HEK293T (cell line): ENCODE data around the gene PARP16.

Source experiments
- CTCF ChIA-PET: fragments of 350-600 bp; formaldehyde crosslinking; extraction: SDS; loops from one replicate; lab custom pipeline; 2021; ENCODE audit warnings: antibody characterized with exemption, inconsistent platforms; lab: Yijun Ruan, JAX
- POLR2A ChIA-PET: fragments of 350-600 bp; formaldehyde crosslinking; extraction: SDS; loops from one replicate; lab custom pipeline; 2020; ENCODE audit warnings: antibody characterized with exemption, inconsistent platforms; lab: Yijun Ruan, JAX
- DNase-seq: peaks from one replicate; pipeline ENCODE4 v3.0.0; 2012; ENCODE audit warnings: mixed read lengths; ENCODE audit errors: extremely low spot score
- ARNT ChIP-seq: fragments of 450-650 bp; IDR thresholded peaks from 2 replicates; pipeline ENCODE4 v1.6.1; 2017; ENCODE audit warnings: mild to moderate bottlenecking
- BHLHE40 ChIP-seq: fragments of 450-650 bp; IDR thresholded peaks from 2 replicates; pipeline ENCODE4 v1.6.1; 2016; ENCODE audit warnings: mild to moderate bottlenecking, moderate library complexity, borderline replicate concordance
- CTBP1 ChIP-seq: fragments of 450-650 bp; IDR thresholded peaks from 2 replicates; pipeline ENCODE4 v1.6.1; 2016; ENCODE audit warnings: borderline replicate concordance
- ELF4 ChIP-seq: fragments of 450-650 bp; IDR thresholded peaks from 2 replicates; pipeline ENCODE4 v1.6.1; 2017; ENCODE audit warnings: antibody characterized with exemption
- FOXA1 ChIP-seq: fragments of 450-650 bp; IDR thresholded peaks from 2 replicates; pipeline ENCODE4 v1.6.1; 2016; ENCODE audit warnings: mild to moderate bottlenecking
- FOXK2 ChIP-seq: fragments of 450-650 bp; IDR thresholded peaks from 2 replicates; pipeline ENCODE4 v1.6.1; 2016; ENCODE audit warnings: mild to moderate bottlenecking
- FOXM1 ChIP-seq: fragments of 450-650 bp; IDR thresholded peaks from 2 replicates; pipeline ENCODE4 v1.6.1; 2017; ENCODE audit warnings: mild to moderate bottlenecking, borderline replicate concordance
- HDGF ChIP-seq: fragments of 450-650 bp; IDR thresholded peaks from 2 replicates; pipeline ENCODE4 v1.6.1; 2017; ENCODE audit warnings: antibody characterized with exemption, borderline replicate concordance
- L3MBTL2 ChIP-seq: fragments of 450-650 bp; conservative IDR thresholded peaks from 2 replicates; pipeline ENCODE4 v1.6.1; 2016; ENCODE audit warnings: mild to moderate bottlenecking
- LEF1 ChIP-seq: fragments of 450-650 bp; IDR thresholded peaks from 2 replicates; pipeline ENCODE4 v1.6.1; 2017; ENCODE audit warnings: mild to moderate bottlenecking, borderline replicate concordance
- NFRKB ChIP-seq: fragments of 450-650 bp; IDR thresholded peaks from 2 replicates; pipeline ENCODE4 v1.6.1; 2016; ENCODE audit warnings: mild to moderate bottlenecking, moderate library complexity
- SP1 ChIP-seq: fragments of 450-650 bp; IDR thresholded peaks from 2 replicates; pipeline ENCODE4 v1.6.1; 2017
- SUZ12 ChIP-seq: fragments of 450-650 bp; IDR thresholded peaks from 2 replicates; pipeline ENCODE4 v1.6.1; 2016; ENCODE audit warnings: mild to moderate bottlenecking
- TARDBP ChIP-seq: fragments of 450-650 bp; IDR thresholded peaks from 2 replicates; pipeline ENCODE4 v1.6.1; 2016
- ZNF384 ChIP-seq: fragments of 450-650 bp; IDR thresholded peaks from 2 replicates; pipeline ENCODE4 v1.6.1; 2016
- TF ChIP-seq, protein P1 (sequence below): fragments of 450-650 bp; IDR thresholded peaks from 2 replicates; pipeline ENCODE4 v1.6.1; 2016

The PARP16 gene

DNA sequence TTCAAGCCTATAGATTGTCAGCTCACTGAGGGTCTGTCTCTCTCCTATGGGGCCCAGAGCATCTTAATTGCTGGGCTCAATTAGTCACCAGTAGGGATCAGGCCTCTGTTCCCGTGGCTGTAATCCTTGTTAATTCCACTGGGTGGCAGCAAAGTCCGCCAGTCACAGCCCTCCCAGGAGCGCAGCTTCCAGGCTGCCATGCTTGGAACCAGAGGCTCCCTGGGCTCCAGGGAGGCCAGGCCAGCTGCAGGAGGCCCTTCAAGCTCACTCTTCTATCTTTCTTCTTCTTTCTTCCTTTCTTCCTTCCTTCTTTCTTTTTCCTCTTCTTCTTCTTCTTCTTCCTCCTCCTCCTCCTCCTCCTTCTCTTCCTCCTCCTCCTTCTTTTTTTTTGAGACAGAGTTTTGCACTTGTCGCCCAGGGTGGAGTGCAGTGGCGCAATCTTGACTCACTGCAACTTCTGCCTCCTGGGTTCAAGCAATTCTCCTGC lies 32.2 kb upstream of the PARP16 start:
- POLR2A ChIA-PET, result interaction anchor here (0.8 to 1.8 kb wide), 4 partner anchors 14 to 132 kb away, joined by 3 to 15 read pairs (median 5); partner anchors contain the start of gene RNU5B-1
- CTCF ChIA-PET, result interaction anchor here (0.5 to 1.9 kb wide), 11 partner anchors 9 to 267 kb away, joined by 3 to 40 read pairs (median 5); no protein-coding TSS in a partner anchor
- DNase-seq, result peak; percentile 89
- TF ChIP-seq ZNF384 (no peak), TARDBP (no peak), LEF1 (no peak), BHLHE40 (no peak), ELF4 (no peak)
- TF ChIP-seq, protein P1, sequence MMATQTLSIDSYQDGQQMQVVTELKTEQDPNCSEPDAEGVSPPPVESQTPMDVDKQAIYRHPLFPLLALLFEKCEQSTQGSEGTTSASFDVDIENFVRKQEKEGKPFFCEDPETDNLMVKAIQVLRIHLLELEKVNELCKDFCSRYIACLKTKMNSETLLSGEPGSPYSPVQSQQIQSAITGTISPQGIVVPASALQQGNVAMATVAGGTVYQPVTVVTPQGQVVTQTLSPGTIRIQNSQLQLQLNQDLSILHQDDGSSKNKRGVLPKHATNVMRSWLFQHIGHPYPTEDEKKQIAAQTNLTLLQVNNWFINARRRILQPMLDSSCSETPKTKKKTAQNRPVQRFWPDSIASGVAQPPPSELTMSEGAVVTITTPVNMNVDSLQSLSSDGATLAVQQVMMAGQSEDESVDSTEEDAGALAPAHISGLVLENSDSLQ, result no peak

DNA sequence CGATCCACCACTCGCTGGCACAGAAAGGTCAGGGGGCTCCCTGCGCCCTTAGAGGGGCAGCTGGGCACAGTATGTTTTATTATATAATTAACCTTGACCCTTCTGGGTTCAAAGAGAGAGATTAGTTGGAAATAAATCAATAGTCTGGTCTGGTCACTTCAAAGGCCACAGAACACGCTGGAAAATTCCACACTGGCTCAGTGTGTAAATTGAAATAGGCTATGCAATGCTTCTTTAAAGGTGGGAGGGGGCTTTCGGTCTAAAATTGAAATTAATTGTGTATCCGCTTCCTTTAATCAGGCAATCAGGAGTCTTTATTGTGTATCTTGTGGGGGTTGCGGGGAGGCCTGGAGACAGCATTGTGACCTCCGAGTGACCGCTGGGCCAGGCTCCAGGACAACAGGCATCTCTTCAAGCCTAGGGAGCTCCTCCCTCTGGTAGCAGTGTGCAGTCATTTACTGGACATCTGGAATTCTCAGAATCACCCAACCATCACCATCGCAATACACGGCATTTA lies 25.8 kb upstream of the PARP16 start:
- ChIA-PET POLR2A (interaction anchor here (0.8 to 2.8 kb wide), 2 partner anchors 8 to 15 kb away, joined by 3 to 31 read pairs; partner anchors contain the start of gene RNU5B-1), CTCF (interaction anchor here (0.6 to 1.2 kb wide), 5 partner anchors 14 to 138 kb away, joined by 3 to 7 read pairs (median 4); no protein-coding TSS in a partner anchor)
- DNase-seq, result peak; percentile 5
- TF ChIP-seq SP1, result no peak
- TF ChIP-seq CTBP1, result no peak
- no peak for TF ChIP-seq NFRKB
- TF ChIP-seq TARDBP, result no peak
- no peak for TF ChIP-seq ELF4
- no peak for TF ChIP-seq BHLHE40
- TF ChIP-seq LEF1, result no peak
- TF ChIP-seq HDGF, result no peak
- no peak for TF ChIP-seq FOXM1
- TF ChIP-seq FOXA1, result no peak
- no peak for TF ChIP-seq ARNT
- no peak for TF ChIP-seq L3MBTL2

DNA sequence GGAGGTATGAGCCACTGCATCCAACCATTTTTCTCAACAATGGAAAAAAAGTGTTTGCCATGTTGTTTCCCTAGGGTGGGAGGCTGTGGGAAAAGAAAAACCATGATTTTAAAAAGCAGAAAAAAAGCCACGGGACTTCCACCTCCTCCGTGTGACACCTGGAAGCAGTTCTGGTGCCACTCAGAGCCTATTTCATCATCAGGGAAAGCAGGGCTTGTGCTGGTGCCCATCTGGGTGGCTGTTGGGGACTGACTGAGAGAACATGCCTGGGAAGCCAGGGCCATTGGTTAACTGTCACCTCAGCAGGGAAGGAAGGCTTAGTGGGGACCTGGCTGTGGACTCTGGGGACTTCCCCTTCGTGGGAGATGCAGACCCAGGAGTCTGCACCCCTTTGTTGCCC lies 25.1 kb upstream of the PARP16 start:
- POLR2A ChIA-PET, result no interaction called here
- no peak for TF ChIP-seq HDGF
- TF ChIP-seq LEF1, result no peak
- TF ChIP-seq ZNF384, result no peak
- no peak for TF ChIP-seq BHLHE40
- no peak for TF ChIP-seq FOXA1
- TF ChIP-seq ARNT, result no peak
- TF ChIP-seq SUZ12, result no peak
- no peak for TF ChIP-seq CTBP1
- TF ChIP-seq FOXK2, result no peak
- TF ChIP-seq ELF4, result no peak
- no peak for TF ChIP-seq TARDBP
- TF ChIP-seq, protein P1, result no peak
- TF ChIP-seq L3MBTL2, result no peak
- TF ChIP-seq FOXM1, result no peak
- peak; percentile 5 for DNase-seq
- CTCF ChIA-PET, result interaction anchor here (0.8 to 1.1 kb wide), 2 partner anchors 89 to 138 kb away, joined by 3 read pairs; no protein-coding TSS in a partner anchor

DNA sequence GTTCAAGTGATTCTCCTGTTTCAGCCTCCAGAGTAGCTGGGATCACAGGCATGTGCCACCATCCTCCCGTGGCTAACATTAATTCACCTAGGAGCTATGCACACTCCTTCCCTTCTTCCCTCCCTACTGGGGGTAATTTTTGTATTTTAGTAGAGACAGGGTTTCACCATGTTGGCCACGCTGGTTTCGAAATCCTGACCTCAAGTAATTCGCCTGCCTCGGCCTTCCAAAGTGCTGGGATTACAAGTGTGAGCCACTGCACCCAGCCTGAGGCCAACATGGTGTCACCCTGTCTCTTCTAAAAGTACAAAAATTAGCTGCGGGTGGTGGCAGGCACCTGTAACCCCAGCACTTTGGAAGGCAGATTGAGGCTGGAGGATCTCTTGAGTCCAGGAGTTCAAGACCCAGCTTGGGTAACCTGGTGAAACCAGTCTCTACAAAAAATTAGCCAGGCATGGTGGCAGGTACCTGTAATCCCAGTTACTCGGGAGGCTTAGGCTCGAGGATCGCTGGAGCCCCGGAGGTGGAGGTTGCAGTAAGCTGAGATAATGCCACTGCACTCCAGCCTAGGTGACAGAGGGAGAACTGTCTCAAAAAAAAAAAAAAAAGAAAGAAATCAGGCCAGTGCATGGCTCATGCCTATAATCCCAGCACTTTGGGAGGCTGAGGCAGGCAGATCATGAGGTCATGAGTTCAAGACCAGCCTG lies 23.9 kb upstream of the PARP16 start:
- no peak for DNase-seq
- TF ChIP-seq NFRKB (no peak), LEF1 (no peak), ELF4 (no peak), FOXM1 (no peak), BHLHE40 (no peak), FOXK2 (no peak), HDGF (no peak), FOXA1 (no peak), TARDBP (no peak), ARNT (no peak), L3MBTL2 (no peak)
- POLR2A ChIA-PET, result interaction anchor here (1.1 kb wide), 1 partner anchor 25 kb away, joined by 3 read pairs; no protein-coding TSS in a partner anchor
- CTCF ChIA-PET, result interaction anchor here (1.2 kb wide), 1 partner anchor 75 kb away, joined by 3 read pairs; no protein-coding TSS in a partner anchor

DNA sequence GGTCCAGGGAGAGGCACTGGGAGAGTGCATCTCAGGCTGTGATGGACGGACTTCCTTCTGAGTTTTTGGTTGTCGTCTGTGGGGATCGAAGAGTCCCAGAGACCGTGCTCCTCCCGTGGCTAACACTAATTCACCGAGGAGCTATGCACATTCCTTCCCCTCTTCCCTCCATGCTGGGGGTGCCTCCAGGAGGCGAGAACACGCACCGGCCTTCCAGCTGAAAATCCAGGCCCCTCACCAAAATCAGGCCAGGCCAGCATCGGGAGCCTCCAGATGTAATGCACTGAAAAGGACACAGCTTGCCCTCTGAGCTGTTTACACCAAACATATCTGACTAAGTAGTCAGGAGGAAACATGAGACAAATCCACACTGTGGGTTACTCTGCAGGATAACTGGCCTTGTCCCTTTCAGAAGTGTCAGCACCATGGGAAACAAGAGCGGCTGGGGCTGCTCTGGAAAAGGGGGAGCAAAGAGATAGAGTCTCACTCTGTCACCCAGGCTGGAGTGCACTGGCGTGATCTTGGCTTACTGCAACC lies 23.3 kb upstream of the PARP16 start:
- TF ChIP-seq TARDBP (no peak), BHLHE40 (no peak), SP1 (no peak), HDGF (no peak), ZNF384 (no peak), L3MBTL2 (no peak), ARNT (no peak), FOXK2 (no peak), FOXM1 (no peak)
- TF ChIP-seq, protein P1, result no peak
- no peak for DNase-seq
- ChIA-PET POLR2A (interaction anchor here (1.1 kb wide), 1 partner anchor 24 kb away, joined by 3 read pairs; no protein-coding TSS in a partner anchor), CTCF (interaction anchor here (1.1 to 1.2 kb wide), 2 partner anchors 8 to 75 kb away, joined by 3 read pairs; no protein-coding TSS in a partner anchor)

DNA sequence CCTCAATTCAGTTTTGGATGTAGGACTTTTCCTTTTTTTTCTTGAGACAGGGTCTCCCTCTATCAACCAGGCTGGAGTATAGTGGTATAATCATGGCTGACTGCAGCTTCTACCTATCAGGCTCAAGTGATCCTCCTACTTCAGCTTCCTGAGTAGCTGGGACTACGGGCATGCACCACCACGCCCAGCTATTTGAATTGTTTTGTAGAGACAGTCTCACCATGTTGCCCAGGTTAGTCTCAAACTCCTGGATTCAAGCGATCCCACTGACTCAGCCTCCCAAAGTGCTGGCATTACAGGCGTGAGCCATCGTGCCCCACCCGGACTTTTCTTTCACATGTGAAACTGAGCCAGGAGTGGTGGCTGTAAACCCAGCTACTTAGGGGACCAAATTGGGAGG lies 21.3 kb upstream of the PARP16 start:
- ChIA-PET CTCF (interaction anchor here (1.5 kb wide), 1 partner anchor 78 kb away, joined by 5 read pairs; no protein-coding TSS in a partner anchor), POLR2A (no interaction called here)
- DNase-seq, result no peak
- no peak for TF ChIP-seq SUZ12
- TF ChIP-seq CTBP1, result no peak
- no peak for TF ChIP-seq ARNT
- TF ChIP-seq NFRKB, result no peak
- TF ChIP-seq L3MBTL2, result no peak
- no peak for TF ChIP-seq ELF4
- TF ChIP-seq ZNF384, result no peak
- no peak for TF ChIP-seq BHLHE40
